Measurements from ENCODE around the gene LEO1. TPM values are rescaled to one million over a fixed set of nuclear protein-coding genes. Genes with fewer than 3 reads are reported as not detected.
A peak's percentile ranks its signal among the peaks of the same experiment; 100 is the strongest.

LEO1 gene
- total RNA-seq, result 38.6 and 59.1 TPM in 2 replicates

DNA sequence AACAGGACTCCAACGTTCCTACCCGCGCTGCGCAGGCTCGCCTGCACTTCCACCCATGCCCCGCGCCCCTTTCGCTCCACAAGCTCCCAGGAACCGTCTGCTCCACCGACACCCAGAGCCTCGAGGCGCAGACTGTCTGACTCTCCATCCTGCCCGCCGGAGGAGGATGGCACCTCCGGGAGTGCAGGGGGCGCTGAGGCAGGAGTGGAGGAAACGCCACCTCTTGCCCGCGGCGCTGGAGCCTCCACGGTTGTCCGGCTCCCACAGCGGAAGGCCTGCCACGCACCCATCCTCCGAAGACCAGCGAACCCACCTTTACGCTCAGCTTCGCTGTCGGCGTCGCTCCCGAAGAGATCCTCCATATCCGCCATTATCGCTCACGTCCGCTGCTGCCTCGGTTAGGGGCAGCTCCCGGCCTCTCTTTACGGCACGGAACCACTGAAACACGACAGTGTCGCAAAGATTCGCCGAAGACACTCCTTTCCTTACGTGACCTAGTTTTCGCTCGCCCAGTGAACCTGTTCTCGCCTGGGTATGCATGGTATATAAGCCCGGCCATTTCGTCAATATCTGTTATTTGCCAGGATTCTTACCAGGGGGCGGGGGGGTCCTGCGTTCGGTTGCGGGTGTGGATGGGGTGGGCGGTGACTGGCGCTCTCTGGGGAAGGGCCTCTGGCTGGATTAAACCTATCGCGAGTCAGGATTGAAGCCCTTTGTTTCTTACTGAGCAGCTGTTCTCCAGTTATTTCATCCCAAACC, at the start of gene LEO1:
TSS of gene LEO1 (minus strand) at position 404 of the 759 bp plus-strand sequence. CDS start at position 371, 33 bp downstream.
- DNase-seq, result peak; percentile 98

DNA sequence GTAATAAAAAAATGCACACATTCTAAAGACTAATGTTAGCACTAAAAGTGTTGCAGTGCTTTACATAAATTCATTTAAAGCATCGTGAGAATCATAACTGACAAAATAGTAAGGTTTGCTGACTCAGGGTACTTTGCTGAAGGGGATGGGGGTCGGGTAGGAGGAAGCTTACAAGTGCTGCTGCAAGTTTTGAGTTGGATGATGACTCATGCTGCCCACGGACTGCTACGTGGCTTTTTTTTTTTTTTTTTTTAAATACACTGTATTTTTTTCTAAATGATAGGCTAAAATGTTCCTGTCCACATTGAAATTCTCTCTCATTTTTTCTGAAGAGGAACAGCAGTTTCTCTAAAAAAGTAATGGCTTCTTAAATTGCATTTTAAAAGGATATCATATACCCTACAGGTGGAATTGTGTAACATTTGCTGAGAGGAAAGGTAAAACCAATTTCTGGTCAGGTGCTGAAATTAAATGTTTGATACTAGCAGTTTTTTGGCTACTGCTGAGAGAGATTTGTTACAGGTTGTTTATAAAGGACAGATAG, 49.6 kb upstream of the LEO1 start:
- DNase-seq, result peak; percentile 93

DNA sequence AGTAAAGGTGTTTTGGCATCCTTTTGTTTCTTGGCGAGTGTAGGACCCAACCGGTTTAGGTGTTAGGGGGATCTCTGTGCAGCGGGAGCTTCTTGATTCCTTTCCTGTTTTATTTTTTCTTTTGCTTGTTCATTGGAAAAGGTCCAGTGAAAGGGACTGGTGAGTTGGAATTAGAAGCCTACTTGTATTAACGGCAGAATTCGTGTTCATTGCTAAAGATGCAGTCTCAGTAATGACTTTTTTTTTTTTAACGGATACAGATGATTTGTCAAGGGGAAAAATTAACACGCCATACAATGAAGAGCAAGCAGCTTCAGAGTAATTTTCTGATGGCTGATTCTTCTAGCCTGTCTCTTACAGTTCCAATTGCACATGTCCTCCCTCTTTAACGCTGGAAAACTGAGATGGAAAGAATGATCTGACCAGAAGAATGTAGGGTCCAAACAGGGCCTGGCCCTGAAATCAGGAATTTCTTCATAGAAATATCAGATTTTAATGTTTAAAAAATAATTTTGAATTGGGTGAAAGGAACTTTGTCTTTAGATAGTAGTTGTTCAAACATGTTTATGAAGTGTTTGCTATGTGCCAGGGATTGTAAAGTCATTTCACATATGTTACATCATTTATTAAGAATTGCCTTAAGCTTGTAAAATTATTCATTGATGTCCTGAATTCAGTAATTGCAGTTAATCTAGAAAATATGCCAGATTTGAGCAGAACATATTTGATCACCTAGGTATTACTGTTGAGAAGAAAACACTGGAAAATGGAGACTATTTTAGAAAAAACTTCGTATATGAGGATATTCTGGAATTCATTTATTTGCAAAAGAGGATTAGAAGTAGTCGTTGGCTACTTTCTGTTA, 48.9 kb upstream of the LEO1 start:
- peak; percentile 43 for DNase-seq

DNA sequence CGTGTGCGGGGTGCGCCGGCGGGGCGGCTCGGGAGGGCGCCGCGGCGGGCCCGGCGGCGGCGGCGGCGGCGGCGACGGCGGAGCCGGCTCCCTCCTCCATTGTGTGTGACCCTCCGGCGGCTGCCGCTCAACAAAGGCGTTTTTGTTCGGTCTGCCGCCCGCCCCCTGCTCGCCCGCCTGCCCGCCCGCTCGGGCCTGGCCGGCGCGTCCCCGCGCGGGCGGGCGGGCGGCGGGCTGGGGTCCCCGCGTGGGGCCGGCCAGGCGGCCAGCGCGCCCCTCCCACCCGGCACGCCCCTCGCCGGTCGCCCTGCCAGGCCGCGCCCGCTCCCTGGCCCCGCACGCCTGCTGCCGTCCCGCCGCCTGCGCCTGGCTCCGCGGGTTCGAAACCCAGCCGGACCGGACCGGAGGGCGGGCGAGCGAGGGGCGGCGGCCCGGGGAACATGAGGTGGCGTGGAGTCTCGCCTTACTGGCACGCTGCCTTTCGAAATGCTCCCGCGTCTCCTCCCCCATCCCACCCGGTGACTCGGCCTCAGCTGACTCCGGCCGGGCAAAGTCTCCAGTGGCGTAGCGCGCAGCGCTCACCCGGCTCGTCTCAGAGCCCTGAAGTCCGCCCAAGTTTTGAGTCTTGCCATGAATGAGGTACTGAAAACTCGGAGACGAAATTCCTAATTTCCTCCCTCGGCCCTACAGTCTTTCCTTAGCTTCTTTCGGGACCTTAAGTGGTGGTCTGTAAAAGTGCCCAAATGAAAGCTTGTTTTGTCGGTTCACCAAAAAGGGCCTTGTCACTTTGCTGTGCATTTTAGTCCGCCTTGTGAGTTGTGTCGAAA, 48.0 kb upstream of the LEO1 start:
- peak; percentile 87 for DNase-seq

DNA sequence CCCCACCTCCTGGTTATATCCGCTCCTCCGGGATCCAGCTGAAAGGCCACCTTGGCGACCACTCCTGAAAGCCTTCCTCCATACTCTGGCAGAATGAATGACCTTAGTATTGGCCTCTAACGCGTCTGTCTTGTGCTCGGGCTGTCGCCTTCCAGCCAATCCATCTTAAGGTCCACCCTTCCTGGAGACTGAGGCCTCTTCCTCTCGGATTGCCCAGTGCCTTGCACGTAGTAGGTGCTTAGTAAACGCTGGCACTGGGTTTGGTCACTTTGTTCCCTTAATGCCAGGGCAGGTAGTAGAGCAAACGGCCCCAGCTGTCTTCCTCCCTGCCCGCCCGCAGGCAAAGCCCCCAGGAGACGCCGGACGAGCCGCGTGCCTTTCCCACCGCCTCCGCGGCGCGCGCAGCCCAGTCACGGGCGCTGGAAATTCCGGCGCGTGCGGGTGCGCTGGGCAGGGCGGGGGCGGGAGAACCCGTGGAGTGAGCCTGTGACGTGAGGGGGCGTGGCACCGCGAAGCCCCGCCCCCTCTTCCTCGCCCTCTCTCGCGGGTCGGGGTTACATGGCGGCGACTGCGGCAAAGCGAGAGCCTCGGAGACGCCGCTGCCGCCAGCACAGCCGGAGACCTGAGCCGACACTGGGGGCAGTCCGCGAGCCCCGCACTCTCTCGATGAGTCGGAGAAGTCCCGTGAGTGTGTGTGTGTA, 47.3 kb upstream of the LEO1 start, which contains the start of gene MAPK6:
TSS of gene MAPK6 (plus strand) at position 527 of the 701 bp plus-strand sequence. CDS start 27,242 bp downstream, outside the sequence.
- DNase-seq, result peak; percentile 96

DNA sequence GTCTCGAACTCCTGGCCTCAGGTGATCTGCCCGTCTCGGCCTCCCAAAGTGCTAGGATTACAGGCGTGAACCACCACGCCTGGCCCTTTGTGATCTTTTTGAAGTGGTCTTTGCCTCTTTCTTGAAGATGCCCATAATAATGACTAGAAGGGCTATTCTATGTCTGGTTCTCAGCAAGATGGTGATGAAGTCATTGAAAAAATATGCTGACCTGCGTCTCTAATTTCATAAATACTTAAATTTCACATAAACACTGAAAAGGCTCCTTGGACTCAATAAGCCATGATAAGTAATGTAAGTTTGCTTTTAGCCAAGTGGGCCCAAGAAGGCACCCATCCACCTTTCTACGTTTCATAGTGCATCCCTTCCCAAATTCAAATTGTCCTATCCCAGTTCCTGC, 46.7 kb upstream of the LEO1 start:
- DNase-seq, result no peak

DNA sequence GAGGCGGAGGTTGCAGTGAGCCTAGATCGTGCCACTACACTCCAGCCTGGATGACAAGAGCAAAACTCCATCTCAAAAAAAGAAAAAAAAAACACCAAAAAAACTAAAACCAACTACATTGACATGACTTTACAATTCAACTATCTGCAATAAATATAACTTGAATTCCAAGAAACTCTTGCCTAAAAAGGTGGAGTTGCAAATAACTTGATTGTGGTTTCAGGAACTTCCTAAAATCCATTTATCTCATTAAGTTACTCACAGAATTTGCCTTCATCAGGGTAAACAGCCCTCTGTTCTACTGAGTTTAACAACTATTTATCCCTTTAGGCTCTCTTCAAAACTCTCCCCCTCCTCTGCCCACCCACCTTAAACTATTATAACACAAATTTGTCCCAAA, 44.7 kb upstream of the LEO1 start:
- no peak for DNase-seq

DNA sequence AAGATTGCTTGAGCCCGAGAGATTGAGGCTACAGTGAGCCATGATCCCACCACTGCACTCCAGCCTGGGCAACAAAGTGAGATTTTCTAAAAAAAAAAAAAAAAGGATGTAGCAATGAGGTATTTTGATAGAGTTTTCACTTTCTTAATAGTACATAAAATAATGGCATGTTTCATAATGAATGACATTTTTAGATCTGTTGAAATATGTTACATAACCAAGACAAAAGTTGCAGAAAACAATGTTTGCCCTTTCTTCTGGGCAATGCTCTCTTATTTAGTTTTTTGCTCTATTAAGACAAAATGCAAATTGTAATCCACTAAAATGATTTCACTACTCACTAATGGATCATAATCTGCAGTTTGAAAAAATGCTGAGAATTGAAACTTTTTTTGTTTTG, 43.0 kb upstream of the LEO1 start:
- no peak for DNase-seq

DNA sequence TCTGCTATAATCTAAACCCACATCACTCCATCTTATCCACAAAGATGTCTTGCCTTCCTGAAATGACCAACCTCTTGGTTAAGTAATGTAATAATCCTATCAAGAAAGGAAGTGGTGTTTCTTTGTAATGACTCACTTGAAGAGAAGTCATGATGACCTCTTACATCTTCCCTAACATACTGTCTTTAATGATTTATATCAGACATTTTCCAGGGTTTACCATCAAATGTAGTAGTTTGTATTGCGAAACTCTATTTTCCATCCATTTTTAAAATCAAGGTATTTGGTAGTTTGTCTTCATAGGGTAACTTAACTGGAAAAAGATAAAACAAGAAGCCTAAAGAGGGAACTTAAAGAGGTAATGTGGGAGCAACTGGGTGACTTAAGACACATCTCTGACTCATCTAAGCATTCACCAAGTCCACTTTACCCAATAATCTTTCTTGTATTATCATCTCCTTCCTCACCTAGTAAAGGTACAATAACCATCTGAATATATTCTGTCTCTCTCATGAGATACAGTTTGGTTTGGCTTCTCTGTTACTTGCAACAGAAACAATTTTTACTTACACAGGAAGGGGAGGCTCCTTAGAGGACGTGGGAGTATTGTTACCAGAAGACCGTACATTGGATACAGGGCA, 41.7 kb upstream of the LEO1 start:
- DNase-seq, result peak; percentile 47

DNA sequence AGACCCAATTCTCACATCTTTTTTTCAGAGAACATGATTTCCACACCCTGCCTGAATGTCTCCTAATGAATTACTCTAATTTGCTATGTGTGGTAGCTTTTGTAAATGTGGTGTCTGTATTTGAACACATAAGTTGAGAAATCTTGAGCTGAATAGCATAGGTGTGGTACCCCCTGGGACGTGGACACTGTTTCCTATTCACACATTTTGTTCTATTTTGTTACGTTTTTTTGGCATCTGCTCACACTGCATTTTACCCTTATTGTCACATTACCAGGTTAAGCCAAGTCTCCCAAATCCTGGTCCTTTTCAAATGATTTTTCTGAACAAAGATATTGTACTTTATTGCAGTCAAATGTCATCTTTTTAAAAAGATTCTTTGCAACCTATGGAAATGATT, 40.6 kb upstream of the LEO1 start:
- DNase-seq, result no peak

DNA sequence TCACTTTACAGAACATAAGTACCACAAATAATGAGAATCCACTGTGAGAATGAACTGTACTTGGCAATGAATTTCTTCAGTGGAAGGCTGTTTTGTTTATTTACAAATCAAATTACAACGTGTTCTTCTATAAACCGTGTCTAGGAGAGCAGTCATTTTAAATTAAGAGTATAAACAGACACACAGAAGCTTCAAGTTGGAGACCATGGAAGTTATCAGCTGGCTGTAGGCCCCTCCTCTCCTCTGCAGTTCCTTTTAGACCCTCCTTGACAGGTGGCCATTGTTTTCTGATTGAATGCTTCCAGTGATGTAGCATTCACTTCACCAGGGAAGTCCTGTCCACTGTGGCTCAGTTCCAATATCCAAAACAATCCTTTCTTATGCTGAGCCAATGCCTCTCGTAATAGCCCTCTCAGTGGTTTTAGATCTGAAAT, 40.1 kb upstream of the LEO1 start:
- peak; percentile 84 for DNase-seq

DNA sequence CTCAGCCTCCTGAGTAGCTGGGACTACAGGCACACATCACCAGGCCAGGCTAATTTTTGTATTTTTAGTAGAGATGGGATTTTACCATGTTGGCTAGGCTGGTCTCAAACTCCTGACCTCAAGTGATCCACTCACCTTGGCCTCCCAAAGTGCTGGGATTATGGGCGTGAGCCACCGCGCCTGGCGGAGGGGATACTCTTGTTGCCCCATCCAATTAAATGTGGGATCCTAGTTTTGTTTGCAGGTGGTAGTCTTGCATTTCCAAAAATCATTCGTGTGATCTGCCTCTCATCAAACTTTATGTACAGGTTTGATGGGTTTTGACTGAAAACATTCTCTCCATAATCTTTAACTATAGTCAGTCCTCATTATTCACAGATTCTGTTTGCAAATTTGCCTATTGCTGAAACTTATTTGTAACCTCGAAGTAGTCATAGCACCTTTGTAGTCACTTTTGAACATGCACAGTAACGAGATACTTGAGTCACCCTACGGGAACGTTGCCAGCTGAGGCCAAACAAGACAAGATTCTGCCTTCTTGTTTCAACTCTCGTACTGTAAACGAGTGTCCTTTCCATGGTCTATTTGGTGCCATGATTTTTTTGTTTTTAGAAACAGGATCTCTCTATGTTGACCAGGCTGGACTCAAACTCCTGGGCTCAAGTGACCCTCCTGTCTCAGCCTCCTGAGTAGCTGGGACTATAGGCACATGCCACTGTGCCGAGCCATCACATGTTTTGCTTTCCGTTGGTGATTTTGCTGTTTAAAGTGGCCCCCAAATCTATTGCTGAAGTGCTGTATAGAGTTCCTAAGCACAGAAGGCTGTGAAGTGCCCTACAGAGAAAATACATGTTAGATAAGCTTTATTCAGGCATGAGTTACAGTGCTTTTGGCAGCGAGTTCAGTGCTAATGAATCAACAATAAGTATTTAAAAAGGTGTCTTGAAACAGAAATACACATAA, 39.3 kb upstream of the LEO1 start:
- DNase-seq, result peak; percentile 76

DNA sequence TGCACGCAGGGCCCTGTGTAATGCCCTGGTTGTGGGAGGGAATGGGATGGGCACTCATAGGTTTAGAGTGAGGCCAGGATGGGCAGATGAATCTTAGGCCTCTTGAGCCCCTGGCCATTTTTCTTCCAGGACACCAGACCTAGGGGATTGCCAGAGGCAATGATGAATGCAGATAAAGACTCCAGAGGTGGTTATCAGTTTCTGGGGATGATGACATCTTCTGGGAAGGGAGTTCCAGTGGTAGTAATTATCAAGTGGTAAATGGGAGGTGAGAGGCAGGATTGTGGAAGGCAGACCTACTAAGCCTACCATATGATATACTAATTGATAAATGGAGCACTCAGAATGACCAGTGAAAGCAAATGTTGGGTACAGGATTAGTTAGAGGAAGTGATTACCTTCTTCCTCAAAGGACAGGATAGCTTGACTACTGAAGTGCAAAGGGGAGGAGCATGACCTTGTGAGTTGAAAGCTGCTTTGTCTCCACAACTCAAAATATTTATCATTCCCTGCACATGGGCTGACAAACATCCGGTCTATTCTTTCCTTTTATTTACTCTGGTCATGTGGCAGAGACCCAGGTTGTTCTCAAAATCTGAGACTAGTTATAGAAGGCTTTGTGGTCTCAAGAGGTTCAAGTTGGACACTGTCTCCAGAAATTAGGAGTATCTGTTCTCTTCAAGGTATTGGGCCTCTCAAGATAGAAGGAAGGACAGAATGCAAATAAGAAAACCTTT, 37.3 kb upstream of the LEO1 start:
- DNase-seq, result peak; percentile 53

DNA sequence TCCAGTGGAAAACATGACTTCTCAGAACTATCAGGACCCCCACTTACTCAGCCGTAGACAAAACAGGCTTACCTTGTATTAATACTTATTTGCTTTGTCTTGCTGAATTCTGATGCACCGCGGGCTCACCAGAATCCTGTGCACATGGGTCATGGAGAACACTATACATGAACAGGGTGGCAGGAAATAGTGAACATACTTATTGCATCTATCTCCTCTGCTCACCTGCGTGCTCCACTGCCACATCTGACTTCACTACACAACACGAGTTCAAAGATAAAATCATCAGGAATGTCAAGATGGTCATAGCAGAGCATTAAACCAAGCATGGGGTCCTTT, 36.8 kb upstream of the LEO1 start:
- no peak for DNase-seq

DNA sequence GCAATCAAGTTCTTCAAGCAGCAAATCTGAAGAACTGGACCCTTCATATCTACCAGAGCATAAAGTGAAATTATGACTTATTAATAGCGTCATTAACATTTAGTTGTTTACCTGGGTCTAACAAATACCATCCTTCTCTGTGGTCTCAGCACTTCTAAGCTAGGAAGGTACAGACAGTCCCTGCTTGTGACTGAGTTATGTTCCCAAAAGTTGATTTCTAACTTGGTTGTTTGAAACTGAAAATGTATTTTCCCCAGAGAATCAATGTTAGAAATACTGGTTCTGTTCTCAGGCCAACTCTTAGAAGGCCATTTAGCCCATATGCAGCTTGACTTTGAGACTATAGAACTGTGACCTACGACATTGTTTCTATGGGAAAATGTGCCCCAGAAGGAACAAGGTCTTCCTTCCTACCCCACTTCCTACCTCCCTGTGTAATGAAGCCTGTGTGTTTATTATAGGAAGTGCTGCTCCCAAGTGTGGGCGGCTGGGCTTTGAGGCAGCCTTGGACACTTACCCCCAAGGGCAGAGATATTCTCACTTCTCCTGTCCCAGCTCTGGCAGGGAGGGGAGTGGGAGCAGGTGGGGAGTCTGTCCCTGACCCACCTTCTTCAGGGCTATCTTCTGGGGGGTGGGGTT, 35.2 kb upstream of the LEO1 start:
- DNase-seq, result peak; percentile 82

DNA sequence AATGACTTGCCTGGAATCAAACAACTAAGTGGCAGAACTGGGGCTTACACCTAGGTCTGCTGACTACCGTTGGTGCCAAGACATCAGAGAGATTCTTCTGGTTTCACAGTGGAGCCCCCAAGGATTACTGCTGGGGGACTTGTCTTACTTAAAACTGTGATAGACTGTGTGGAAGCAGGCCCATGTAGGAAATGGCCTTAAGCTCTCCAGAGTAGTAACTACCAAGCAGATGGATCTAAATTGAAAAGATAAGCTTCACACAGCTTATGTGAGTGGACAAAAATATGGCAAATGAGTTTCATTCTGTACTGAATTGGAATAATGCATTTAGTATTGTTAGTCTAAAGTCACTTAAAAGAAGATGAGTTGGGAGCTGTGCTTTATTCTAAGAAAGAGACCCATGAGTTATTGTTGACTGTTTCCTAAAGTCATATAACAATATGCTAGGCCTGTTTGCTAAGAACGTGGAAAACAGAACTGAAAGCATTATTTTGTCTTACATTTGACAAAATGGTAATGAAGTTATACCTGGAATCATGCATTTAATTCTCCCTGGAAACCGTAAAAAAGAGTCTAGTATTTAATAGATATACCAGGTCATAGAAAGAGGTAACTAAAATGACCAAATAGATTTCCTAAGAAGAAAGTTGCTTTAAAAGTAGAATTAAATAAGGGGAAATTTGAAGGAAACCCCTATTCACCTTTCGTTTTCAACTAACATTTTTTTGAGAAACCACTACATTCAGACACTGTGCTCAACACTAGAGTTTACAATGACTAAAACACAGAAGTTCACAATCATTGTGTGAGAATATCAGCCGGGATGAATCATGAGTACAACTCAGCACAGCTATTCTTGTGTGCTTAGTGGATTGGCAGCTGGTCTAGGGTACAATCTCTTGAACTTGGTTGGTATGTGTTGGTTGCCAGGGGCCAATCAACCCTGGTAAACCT, 34.4 kb upstream of the LEO1 start:
- peak; percentile 94 for DNase-seq

DNA sequence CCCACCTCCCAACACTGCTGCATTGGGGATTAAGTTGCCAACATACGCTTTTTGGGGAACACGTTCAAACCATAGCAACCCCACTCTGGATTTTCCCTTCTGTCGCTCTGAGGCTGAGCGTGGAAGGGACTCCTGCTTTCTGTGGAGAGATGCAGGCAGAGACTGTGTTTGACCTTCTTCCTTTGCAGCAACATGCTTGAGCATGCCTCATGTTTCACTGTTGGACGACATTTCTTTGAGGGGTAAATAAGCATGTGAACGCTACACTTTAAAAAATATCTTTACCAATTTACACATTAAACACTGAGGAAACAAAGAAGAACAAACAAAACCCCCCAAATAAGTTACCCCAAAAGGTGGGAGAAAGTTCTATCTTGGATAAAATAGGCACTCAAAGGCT, 33.2 kb upstream of the LEO1 start:
- DNase-seq, result no peak

DNA sequence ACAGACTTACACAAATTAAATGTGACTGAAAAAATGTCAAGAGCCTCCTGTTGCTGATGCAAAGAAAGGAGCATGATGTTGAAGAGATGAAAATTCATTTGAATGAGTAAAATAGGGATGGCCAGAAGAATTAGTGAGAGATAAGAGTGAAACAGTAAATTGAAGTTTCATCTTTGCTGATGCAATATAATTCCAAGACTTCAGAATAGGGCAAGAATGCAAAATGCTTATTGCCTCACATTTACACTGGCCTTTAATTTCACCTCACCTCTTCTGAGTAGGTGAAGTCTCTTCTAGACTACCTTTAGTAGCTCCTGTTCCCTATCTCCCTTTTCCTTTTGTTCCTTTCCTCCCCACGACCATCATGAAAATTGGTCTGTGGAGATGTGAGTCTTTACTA, 32.1 kb upstream of the LEO1 start:
- DNase-seq, result no peak
